Neural progenitor cell (in vitro differentiated cells): ENCODE data around the gene RNF214. TPM values are rescaled to one million over a fixed set of nuclear protein-coding genes. Genes with fewer than 3 reads are reported as not detected.

ENCODE experiments used
- DNase-seq: peaks from one replicate; pipeline ENCODE4 v3.0.0-alpha.2; 2016; ENCODE audit warnings: low spot score
- H2AFZ ChIP-seq: fragments of 200-600 bp; sonication (generic); replicated peaks from 2 replicates; pipeline ENCODE4 v1.6.1; 2016; ENCODE audit warnings: antibody characterized with exemption
- H3F3A ChIP-seq: fragments of 200-600 bp; sonication (generic); 2 replicates; pipeline ENCODE4 v1.6.1; 2016; ENCODE audit warnings: antibody characterized with exemption, low read depth
- H3K27ac ChIP-seq: fragments of 200-600 bp; sonication (generic); 2 replicates; pipeline ENCODE4 v1.5.1; 2016; ENCODE audit warnings: mild to moderate bottlenecking
- H3K27me3 ChIP-seq: fragments of 200-600 bp; sonication (generic); 2 replicates; pipeline ENCODE4 v1.6.1; 2016; ENCODE audit warnings: mild to moderate bottlenecking, moderate library complexity
- H3K36me3 ChIP-seq: fragments of 200-600 bp; sonication (generic); 2 replicates; pipeline ENCODE4 v1.5.1; 2016
- H3K4me1 ChIP-seq: fragments of 200-600 bp; sonication (generic); 2 replicates; pipeline ENCODE4 v1.6.1; 2016; ENCODE audit warnings: mixed run types
- H3K4me2 ChIP-seq: fragments of 200-600 bp; sonication (generic); 2 replicates; pipeline ENCODE4 v1.6.1; 2016
- H3K4me3 ChIP-seq: fragments of 200-600 bp; sonication (generic); 2 replicates; pipeline ENCODE4 v1.5.1; 2016
- H3K79me2 ChIP-seq: fragments of 200-600 bp; sonication (generic); 2 replicates; pipeline ENCODE4 v1.6.1; 2016; ENCODE audit warnings: low read depth
- H3K9ac ChIP-seq: fragments of 200-600 bp; sonication (generic); 2 replicates; pipeline ENCODE4 v1.6.1; 2016
- H3K9me3 ChIP-seq: fragments of 200-600 bp; sonication (generic); 2 replicates; pipeline ENCODE4 v1.5.1; 2016; ENCODE audit warnings: low read depth
- H4K20me1 ChIP-seq: fragments of 200-600 bp; sonication (generic); 2 replicates; pipeline ENCODE4 v1.6.1; 2016; ENCODE audit warnings: low read depth
- H3K27ac Mint-ChIP-seq: 3 replicates; pipeline ENCODE4 v1.8.0; 2021; ENCODE audit warnings: mixed read lengths
- H3K27me3 Mint-ChIP-seq: 2 replicates; pipeline ENCODE4 v1.8.0; 2022; ENCODE audit warnings: low read depth, mild to moderate bottlenecking, inconsistent platforms, moderate library complexity, mixed read lengths; ENCODE audit not compliant: insufficient read depth
- H3K36me3 Mint-ChIP-seq: 3 replicates; pipeline ENCODE4 v1.8.0; 2021; ENCODE audit warnings: mixed read lengths
- H3K4me1 Mint-ChIP-seq: 3 replicates; pipeline ENCODE4 v1.8.0; 2021; ENCODE audit warnings: mixed read lengths
- H3K4me3 Mint-ChIP-seq: 3 replicates; pipeline ENCODE4 v1.8.0; 2021; ENCODE audit warnings: mild to moderate bottlenecking, moderate library complexity, mixed read lengths
- H3K9me3 Mint-ChIP-seq: 3 replicates; pipeline ENCODE4 v1.8.0; 2020; ENCODE audit warnings: mixed read lengths
- EZH2 ChIP-seq: fragments of 200-600 bp; sonication (generic); IDR thresholded peaks from 2 replicates; pipeline ENCODE4 v1.6.1; 2017; ENCODE audit warnings: antibody characterized with exemption, mild to moderate bottlenecking, moderate library complexity
- EZH2phosphoT487 ChIP-seq: fragments of 200-600 bp; sonication (generic); IDR thresholded peaks from 2 replicates; pipeline ENCODE4 v1.6.1; 2017; ENCODE audit warnings: antibody characterized with exemption
- total RNA-seq: library from RNA; depleted of rRNA; stranded (reverse); fragments of >200 nt; gene quantifications from 2 replicates; pipeline ENCODE4 v1.2.3, GENCODE V29; 2015; ENCODE audit warnings: low replicate concordance
- TF ChIP-seq, protein P1 (sequence below): fragments of 200-600 bp; sonication (generic); IDR thresholded peaks from 2 replicates; pipeline ENCODE4 v1.5.1; 2017; ENCODE audit warnings: antibody characterized with exemption, mild to moderate bottlenecking

RNF214 gene
- total RNA-seq, 1 donor from 2014 or later = 43.6 TPM

DNA sequence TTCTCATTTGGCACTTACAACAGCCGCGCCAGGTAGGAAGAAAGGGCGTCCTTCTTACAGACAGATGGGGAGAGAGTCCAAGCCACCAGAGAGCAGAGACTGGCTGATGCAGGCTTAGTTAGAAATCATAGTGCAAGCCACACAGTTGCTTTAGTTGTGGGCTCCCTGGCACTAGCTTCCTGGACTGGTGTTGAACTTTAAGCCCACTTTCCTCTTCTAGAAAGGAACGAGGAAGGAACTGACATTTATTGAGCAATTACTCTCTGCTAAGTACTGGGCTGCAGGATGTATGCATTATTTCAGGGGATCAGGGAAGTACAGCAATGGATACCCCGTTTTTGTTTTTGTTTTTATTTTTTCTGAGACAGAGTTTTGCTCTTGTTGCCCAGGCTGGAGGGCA, 80.6 kb downstream of the RNF214 start:
- peaks cover 17% of the 10 kb centered on the region for H3K4me1 Mint-ChIP-seq
- Histone ChIP-seq H3K4me1 (peaks cover 18% of the 10 kb centered on the region), H3K4me2 (no peak overlapping the region), H4K20me1 (no peaks in the 10 kb centered on the region), H3K9me3 (no peaks in the 10 kb centered on the region), H2AFZ (no peak overlapping the region), H3K9ac (no peak overlapping the region), H3K27ac (no peak overlapping the region), H3K27me3 (no peaks in the 10 kb centered on the region), H3F3A (no peaks in the 10 kb centered on the region), H3K4me3 (no peak overlapping the region), H3K79me2 (no peaks in the 10 kb centered on the region), H3K36me3 (no peaks in the 10 kb centered on the region)
- no peaks in the 10 kb centered on the region for H3K9me3 Mint-ChIP-seq
- no peak for TF ChIP-seq EZH2
- no peak for TF ChIP-seq EZH2phosphoT487
- TF ChIP-seq, protein P1, sequence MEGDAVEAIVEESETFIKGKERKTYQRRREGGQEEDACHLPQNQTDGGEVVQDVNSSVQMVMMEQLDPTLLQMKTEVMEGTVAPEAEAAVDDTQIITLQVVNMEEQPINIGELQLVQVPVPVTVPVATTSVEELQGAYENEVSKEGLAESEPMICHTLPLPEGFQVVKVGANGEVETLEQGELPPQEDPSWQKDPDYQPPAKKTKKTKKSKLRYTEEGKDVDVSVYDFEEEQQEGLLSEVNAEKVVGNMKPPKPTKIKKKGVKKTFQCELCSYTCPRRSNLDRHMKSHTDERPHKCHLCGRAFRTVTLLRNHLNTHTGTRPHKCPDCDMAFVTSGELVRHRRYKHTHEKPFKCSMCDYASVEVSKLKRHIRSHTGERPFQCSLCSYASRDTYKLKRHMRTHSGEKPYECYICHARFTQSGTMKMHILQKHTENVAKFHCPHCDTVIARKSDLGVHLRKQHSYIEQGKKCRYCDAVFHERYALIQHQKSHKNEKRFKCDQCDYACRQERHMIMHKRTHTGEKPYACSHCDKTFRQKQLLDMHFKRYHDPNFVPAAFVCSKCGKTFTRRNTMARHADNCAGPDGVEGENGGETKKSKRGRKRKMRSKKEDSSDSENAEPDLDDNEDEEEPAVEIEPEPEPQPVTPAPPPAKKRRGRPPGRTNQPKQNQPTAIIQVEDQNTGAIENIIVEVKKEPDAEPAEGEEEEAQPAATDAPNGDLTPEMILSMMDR = no peak
- no peak overlapping the region for H3K4me3 Mint-ChIP-seq
- peaks cover 5% of the 10 kb centered on the region for H3K27me3 Mint-ChIP-seq
- H3K36me3 Mint-ChIP-seq = no peaks in the 10 kb centered on the region
- no peak overlapping the region for H3K27ac Mint-ChIP-seq
- DNase-seq = no peak

DNA sequence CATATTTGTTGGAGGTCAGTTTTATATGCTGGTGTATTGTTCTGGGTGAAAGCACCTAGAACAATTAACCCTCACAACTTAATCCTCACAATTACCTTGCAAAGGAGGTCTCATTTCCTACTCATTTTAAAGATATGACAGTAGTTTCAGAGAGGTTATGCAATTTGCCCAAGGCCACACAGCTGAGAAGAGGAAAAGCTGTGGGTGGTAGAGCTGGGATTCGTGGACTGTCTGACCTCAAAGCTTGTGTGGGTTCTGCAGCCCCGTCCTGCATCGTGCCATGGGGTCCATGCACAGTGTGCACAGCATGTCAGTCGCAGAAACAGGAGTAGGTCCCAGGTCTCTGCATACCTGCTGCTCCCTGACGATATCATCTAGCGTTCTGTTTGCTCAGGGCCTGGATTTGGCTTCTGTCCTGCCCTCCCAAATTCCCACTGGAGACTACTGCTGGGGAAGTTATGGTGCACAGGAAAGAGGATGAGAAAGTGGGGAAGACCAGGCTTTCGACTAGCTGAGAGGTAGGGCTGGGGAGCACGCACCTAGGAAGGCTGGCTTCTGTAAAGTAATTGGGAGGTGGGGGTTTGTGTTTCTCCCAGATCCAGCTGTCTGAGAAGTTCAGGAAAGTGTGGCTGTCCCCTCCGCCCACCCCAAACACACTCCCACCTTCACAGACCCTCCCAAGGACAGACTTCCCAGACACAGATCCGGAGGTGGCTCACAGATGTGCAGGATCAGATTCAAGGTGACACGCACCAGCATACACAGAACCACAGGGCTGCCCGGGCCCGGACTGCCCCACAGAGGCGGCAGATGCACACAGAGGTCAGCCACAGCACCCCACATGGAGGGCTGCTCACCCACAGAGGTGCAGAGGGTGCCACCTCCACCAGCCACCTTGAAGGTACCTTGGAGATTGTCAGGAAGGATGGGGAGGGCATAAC, 81.6 kb downstream of the RNF214 start:
- DNase-seq = no peak
- no peak overlapping the region for H3K27ac ChIP-seq
- peaks cover 18% of the 10 kb centered on the region for H3K4me1 ChIP-seq
- no peaks in the 10 kb centered on the region for H4K20me1 ChIP-seq
- H3K9ac ChIP-seq = no peak overlapping the region
- Mint-ChIP-seq H3K4me3 (peak overlapping the region; percentile 86), H3K4me1 (peaks cover 17% of the 10 kb centered on the region), H3K9me3 (no peaks in the 10 kb centered on the region), H3K27ac (no peak overlapping the region), H3K36me3 (no peaks in the 10 kb centered on the region), H3K27me3 (peaks cover 5% of the 10 kb centered on the region)
- H3K9me3 ChIP-seq = no peaks in the 10 kb centered on the region
- H3F3A ChIP-seq = no peaks in the 10 kb centered on the region
- no peaks in the 10 kb centered on the region for H3K79me2 ChIP-seq
- no peaks in the 10 kb centered on the region for H3K27me3 ChIP-seq
- no peaks in the 10 kb centered on the region for H3K36me3 ChIP-seq
- peak overlapping the region; percentile 96 for H3K4me2 ChIP-seq
- peak overlapping the region; percentile 79 for H3K4me3 ChIP-seq
- no peak overlapping the region for H2AFZ ChIP-seq
- no peak for TF ChIP-seq EZH2
- no peak for TF ChIP-seq EZH2phosphoT487
- TF ChIP-seq, protein P1 = no peak

DNA sequence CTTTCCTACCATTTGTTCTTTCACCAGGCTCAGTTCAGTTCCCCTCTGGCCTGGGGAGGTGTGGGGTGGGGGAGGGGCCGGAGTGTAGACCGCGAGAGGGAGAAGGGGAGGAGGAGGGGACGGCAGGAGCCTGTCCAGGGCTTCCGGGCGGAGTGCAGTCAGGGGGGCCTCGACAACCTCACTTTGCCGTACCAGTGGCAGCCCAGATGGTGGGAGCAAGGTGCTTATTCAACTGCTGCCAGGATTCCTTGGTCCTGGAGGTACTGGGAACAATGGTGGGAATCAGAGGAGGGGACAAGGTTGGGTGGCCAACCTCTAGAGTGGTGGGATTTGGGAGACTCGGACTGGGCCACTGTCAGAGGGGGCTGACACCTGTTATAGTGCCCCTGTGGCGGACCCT, 82.4 kb downstream of the RNF214 start:
- TF ChIP-seq, protein P1 = no peak
- TF ChIP-seq EZH2phosphoT487 (no peak), EZH2 (no peak)
- no peaks in the 10 kb centered on the region for H3K9me3 ChIP-seq
- peaks cover 18% of the 10 kb centered on the region for H3K4me1 ChIP-seq
- H3K4me1 Mint-ChIP-seq = peaks cover 17% of the 10 kb centered on the region
- no peaks in the 10 kb centered on the region for H3K9me3 Mint-ChIP-seq
- no peaks in the 10 kb centered on the region for H3K36me3 Mint-ChIP-seq
- H3K4me2 ChIP-seq = peak overlapping the region; percentile 96
- no peaks in the 10 kb centered on the region for H3K79me2 ChIP-seq
- peak overlapping the region; percentile 86 for H3K4me3 Mint-ChIP-seq
- peak overlapping the region; percentile 79 for H3K4me3 ChIP-seq
- no peaks in the 10 kb centered on the region for H4K20me1 ChIP-seq
- H3K27me3 ChIP-seq = no peaks in the 10 kb centered on the region
- H3K36me3 ChIP-seq = no peaks in the 10 kb centered on the region
- H3K27ac ChIP-seq = no peak overlapping the region
- peak overlapping the region; percentile 42 for H3K27ac Mint-ChIP-seq
- no peak overlapping the region for H3K9ac ChIP-seq
- peaks cover 5% of the 10 kb centered on the region for H3K27me3 Mint-ChIP-seq
- DNase-seq = peak; percentile 15
- H3F3A ChIP-seq = no peaks in the 10 kb centered on the region
- no peak overlapping the region for H2AFZ ChIP-seq
